Gastroesophageal sphincter (tissue), 3 donors: ENCODE data around the gene NUBPL.

Source experiments
- CTCF ChIP-seq, 4 experiments: fragments of 200-600 bp in 2 of 4; fragments of 450-650 bp in 2 of 4; sonication (generic) in 1 of 4; IDR thresholded peaks; one replicate each; pipeline ENCODE4 v1.5.1; 2017 to 2019; ENCODE audit warnings: antibody characterized with exemption in 4 of 4, mild to moderate bottlenecking in 2 of 4, moderate library complexity in 2 of 4
- POLR2AphosphoS5 ChIP-seq: sonication (generic); formaldehyde crosslinking; IDR thresholded peaks from one replicate; pipeline ENCODE4 v1.6.1; 2017; ENCODE audit warnings: antibody characterized with exemption

DNA sequence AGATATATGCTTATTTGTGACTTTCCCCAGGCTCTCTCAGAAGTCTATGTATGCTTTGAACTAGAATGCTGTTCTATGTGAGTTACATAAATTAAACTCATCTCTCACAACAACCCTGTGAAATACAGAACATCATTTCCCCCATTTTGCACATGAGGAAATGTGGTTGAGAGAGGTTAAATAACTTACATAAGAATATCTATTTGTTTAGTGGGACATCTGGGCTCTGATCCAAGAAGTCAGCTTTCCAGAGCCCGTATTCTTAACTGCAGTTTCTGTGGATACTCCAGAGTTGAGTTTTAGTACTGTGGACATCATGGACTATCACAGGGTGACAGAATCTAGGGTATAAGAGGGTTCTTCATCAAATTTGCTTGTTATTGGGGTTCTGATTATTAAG lies 273.4 kb downstream of the NUBPL start:
- TF ChIP-seq CTCF (IDR thresholded peaks at IDR 0.05): no peak
- no peak for TF ChIP-seq POLR2AphosphoS5
